NCI-H187 (cell line): ENCODE results near the gene STS.
A peak's percentile ranks its signal among the peaks of the same experiment; 100 is the strongest.
"Not testable (repeated sequence)": the region's sequence is repeated elsewhere in the genome, so short reads cannot be mapped to it uniquely, and the experiment has no call there.

Source experiments
- DNase-seq, 2 experiments: peaks; one replicate each; lab custom pipeline; 2025; lab: John Stamatoyannopoulos, UW

STS gene

GRCh38 chrX:7139202-7140081 lies 8.1 kb upstream of the STS start:
- DNase-seq = no peak

DNA sequence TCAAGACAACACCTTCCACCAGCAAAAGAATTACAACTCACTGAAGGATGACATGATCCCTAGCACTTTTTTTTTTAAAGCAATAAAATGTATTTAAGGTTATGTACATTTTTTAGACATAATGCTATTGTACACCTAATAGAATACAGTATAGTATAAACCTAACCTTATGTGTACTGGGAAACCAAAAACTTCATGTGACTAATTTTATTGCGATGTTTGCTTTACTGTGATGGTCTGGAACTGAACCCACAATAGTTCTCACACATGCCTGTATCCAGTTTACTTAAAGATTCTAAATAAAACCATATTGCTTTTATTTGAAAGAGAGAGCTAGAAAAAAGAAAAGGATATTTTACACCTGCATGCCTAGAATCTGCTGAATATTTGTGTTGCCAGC lies 4.4 kb upstream of the STS start:
- no peak for DNase-seq

- DNase-seq = no peak
Observed at GRCh38 chrX:7143941-7144525, 3.5 kb upstream of the STS start.

DNA sequence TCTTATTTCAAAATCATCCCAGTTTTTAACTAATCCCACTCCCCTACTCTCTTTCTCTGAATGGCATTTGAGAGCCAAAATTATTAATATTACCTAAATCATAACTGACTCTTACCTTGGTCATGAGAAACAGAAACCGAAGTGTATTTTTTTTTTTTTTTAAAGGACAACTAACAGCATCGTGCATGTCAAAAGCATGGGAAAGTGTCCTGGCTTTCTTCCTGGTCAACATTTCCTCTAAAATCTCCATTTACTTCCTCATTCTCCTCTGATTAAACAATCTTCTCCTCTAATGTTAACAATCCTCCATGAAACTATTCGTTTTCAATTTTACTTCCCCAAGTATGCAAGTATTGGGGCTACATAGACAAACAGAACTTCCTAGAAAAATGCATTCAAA lies 2.1 kb upstream of the STS start:
- DNase-seq = no peak

DNA sequence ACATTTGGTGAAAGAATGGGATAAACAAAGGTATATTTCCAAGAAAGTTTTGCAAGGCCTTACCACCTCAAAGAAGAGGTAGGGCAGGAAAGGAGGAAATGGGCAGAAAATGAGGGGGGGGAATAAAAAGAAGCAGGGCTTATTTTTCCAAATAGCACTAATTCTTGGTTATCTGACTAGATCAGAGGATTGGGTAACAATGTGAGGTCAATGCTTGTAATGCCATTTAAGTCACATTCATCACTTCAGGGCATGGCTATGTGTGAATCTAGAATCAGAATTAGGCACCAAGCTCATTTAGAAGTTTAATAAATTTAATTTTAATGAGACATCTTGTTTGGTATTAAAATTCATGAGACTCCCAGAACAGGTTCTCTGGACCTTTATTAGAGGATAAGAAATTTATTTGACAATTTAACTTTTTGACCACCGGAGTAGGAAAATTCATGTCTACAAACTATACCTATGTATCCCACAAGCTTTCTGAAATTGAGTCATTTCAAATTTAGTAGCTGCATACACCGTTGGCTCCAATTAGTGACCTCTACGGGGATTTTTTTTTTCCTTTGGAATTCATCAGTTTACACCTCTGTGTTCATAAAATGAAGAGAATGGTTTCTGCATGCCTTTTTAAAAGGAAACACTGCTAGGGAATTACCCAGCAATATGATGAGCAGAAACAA lies 1.4 kb upstream of the STS start:
- no peak for DNase-seq

GRCh38 chrX:7146703-7147412 lies 654 bp upstream of the STS start:
- DNase-seq = no peak

DNA sequence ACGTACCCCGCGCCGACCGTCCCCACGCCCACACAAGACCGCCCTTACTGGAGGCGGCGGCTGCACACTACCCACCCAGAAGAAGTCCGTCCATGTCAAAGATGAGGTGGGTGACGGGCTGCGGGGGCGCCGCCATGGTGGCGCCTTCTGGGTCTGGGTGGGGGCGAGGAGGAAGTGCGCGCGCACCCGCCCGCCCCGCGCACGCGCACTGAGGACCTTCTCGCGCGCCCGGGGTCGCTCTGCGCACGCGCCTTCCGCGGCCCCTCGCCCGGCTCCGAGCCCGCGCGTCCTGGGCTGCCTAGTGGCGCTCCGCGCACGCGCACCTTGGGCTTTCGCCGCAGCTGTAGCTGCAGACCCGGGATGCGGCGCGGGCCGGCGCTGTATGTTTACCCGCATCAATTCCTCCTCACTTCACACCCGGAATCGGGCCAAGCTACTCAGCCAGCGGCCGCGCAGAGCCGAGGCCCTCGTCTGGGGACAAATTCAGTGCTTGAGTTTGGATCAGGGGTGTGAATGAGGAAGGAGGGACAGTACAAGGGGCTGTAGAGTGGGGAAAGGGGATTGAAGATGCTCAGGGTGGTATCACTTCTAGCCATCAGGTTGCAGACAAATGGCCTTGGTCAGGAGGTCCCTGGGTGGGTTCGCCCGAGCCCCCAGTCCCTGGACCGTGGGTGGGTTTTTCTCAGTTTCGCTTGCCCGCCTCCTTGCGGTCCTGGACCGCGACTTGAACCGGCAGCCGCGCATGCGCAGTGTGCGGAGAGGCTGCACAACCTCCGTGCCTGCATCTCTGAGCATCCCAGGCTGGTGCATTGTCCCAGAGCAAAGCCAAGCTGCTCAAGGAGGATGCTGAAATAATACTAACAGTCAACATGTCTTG lies 704 bp downstream of the STS start, which contains the start of gene PUDP:
Gene PUDP (minus strand): TSS at position 176 of the 877 bp plus-strand sequence. CDS start 40 bp downstream, at position 136.
- DNase-seq = peak; percentile 75 to 86

- no peak for DNase-seq
Observed at GRCh38 chrX:7149411-7149810, 1.9 kb downstream of the STS start.

DNA sequence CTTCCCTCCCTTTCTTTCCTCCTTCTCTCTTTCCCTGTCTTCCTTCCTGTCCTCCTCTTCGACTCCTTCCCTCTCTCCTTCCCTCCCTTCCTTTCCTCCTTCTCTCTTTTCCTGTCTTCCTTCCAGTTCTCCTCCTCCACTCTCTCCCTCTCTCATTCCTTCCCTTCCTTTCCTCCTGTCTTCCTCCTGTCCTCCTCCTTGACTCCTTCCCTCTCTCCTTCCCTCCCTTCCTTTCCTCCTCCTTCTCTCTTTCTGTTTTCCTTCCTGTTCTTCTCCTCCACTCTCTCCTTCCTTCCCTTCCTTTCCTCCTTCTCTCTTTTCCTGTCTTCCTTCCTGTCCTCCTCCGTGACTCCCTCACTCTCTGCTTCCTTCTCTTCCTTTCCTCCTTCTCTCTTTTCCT lies 5.7 kb downstream of the STS start:
- no peak for DNase-seq

DNA sequence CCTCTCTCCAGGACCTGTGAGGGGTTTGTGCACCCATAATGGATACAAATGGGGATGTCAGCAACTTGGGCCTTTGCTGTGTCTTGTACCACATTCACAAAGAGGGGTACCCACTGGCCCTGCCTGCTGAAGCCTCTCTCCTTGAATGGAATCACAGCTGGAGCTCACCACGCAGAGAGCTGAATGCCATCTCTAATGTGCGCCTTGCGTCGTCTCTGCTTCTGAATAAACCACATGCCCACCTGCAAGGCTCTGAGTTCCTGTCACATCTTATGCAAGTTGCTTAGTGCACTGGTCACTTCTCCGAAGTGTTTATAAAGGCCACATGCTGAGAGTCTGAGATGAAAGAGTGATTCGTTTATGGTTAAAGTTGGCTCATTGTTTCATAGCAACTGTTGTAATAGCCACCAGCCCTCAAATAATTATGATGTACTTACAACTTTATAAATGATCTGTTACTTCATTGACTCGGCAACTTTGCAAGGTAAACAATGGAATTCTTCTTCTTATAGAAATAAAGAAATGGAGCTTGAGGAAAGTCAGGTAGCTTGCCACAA lies 6.6 kb downstream of the STS start:
- DNase-seq = no peak

DNA sequence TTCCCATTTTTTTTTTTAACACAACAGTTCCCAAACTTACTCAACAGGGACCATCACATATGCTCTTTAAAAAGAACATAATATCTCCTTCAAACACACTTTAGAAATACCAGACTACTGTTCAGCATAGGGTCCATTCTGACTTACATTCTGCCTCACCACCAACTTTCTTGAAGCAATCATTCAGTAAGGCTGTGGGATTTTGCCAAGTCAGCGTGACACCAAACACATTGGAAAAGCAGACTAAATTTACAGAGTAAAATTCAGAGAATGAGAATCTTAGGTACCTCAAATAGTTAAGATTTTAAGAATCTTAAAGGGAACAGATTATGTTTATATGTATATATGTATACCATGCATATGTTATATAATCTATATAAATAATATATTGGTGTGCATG lies 7.7 kb downstream of the STS start:
- no peak for DNase-seq

GRCh38 chrX:7156879-7157278 lies 9.4 kb downstream of the STS start:
- no peak for DNase-seq

DNA sequence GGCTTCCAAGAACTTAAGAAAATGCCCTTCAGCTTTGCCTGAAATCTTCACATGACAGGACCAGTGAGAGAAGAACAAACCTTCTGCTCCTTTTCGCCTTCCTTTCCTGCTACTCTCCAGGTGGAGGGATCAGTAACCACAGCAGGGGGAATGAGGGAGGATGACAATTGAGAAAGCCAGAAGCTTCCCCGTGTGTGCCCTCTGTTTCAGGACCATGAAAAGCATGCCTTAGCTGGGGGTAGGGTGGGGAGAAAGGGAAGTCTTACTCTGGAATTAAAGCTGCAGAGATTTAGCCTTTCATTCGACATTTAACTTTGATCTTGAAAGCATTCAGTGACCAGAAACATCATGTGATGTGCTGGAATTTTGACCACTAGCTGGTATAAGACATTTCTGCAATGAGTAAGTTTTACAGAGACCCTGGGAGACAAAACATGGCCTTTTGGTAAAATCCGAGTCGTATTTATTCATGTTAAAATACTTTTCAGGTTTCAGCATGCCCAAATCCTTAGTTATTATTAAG lies 11.0 kb downstream of the STS start:
- no peak for DNase-seq

GRCh38 chrX:7159149-7159861 lies 11.8 kb downstream of the STS start:
- DNase-seq = no peak

- DNase-seq = no peak
Observed at GRCh38 chrX:7163146-7163677, 15.7 kb downstream of the STS start.

- DNase-seq = no peak
Observed at GRCh38 chrX:7164174-7164573, 16.7 kb downstream of the STS start.

DNA sequence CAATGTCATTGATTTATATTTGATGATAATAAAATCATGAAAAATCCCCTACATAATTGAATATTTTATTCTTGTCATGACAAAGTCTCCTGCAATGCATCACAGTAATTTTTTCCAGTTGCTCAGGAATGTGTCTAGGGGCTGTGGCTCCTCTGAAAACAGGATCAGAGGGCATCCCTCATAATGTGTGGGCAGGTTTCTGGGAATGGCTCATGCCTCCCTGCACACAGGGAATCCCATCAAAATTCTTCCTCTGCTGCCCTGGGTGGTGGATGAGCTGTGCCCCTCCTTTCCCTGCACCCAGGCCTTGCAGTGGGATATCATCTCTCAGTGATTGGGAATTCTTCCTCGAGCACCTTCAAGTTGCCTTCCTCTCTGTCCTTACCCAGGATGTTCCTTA lies 20.9 kb downstream of the STS start:
- no peak for DNase-seq

DNA sequence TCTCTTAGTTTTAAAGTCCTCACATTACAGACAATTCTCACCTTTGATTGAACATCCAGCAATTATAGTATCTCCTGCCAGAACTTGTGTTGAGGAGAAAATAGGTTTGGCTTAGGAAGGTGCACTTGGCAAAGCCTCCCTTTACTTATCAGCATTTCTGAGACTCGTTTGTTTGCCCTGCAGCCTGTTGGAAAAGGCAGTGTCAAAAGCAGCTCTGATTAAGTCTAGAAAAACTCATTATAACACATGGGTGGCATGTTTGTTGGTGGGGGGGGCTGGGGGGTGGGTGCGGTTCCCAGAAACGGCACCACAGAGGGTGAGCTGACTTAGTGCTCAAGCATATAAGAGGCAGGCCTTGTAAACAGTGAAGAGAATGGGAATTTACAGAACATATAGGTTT lies 22.1 kb downstream of the STS start:
- no peak for DNase-seq

GRCh38 chrX:7170898-7171297 lies 23.4 kb downstream of the STS start:
- no peak for DNase-seq

GRCh38 chrX:7178859-7179258 lies 31.3 kb downstream of the STS start:
- DNase-seq = not testable (repeated sequence)
